Duodenal mucosa (tissue), 2 donors: Measurements from ENCODE around the gene CCK.

Experiments
- H3K27ac ChIP-seq: one replicate; pipeline ENCODE4 v1.7.0; 2013; ENCODE audit warnings: low read depth, low read length
- H3K27me3 ChIP-seq, 2 donors: one replicate each; pipeline ENCODE4 v1.7.0; 2013; ENCODE audit warnings: low read length in 2 of 2, control low read depth in 1 of 2; ENCODE audit not compliant: insufficient read depth in 2 of 2, control insufficient read depth in 1 of 2
- H3K36me3 ChIP-seq, 2 donors: one replicate each; pipeline ENCODE4 v1.7.0; 2013; ENCODE audit warnings: low read length in 2 of 2, control low read depth in 1 of 2; ENCODE audit not compliant: insufficient read depth in 2 of 2, control insufficient read depth in 1 of 2
- H3K4me1 ChIP-seq, 2 donors: one replicate each; pipeline ENCODE4 v1.7.0; 2013; ENCODE audit warnings: low read length in 2 of 2, control low read depth in 1 of 2; ENCODE audit not compliant: insufficient read depth in 2 of 2, control insufficient read depth in 1 of 2
- H3K4me3 ChIP-seq, 2 donors: one replicate each; pipeline ENCODE4 v1.7.0; 2013; ENCODE audit warnings: low read length in 2 of 2, low read depth in 1 of 2
- H3K9ac ChIP-seq, 2 donors: one replicate each; pipeline ENCODE4 v1.7.0; 2013; ENCODE audit warnings: low read length in 2 of 2, low read depth in 1 of 2
- H3K9me3 ChIP-seq, 2 donors: one replicate each; pipeline ENCODE4 v1.7.0; 2013; ENCODE audit warnings: low read length in 2 of 2, control low read depth in 1 of 2; ENCODE audit not compliant: control insufficient read depth in 1 of 2

Gene CCK, protein sequence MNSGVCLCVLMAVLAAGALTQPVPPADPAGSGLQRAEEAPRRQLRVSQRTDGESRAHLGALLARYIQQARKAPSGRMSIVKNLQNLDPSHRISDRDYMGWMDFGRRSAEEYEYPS

DNA sequence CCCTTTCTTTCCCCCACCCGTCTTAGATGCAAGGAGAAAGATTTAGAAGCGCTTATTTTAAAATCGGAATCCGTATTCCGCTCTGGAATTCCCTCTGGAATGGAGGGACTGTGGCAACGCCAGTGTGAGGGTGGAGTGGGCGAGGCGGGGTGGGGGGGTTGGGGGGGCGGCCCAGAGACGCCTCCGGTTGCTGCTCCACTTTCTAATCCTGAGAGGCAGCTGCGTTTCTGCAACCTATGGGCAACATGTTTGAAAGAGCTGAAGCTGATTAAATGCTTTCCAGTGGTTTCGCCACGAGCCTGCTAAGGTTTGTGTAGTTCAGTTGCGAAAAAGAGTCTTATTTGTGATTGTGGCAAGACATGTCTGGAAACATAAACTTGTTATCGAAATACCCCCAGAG lies at the start of gene CCK:
TSS of gene CCK (minus strand) at position 101 of the 400 bp plus-strand sequence. CDS start 2,555 bp downstream, outside the sequence.
- H3K9ac ChIP-seq = no peak within 1 kb of the TSS
- H3K4me3 ChIP-seq = no peak within 1 kb of the TSS
- H3K27ac ChIP-seq = no peak within 1 kb of the TSS
- no peaks in the 10 kb centered on the region for H3K9me3 ChIP-seq
- H3K36me3 ChIP-seq = no peaks in the 10 kb centered on the region
- H3K4me1 ChIP-seq = no peaks in the 10 kb centered on the region
- peaks cover 45 to 50% of the 10 kb centered on the region in 2 donors for H3K27me3 ChIP-seq

DNA sequence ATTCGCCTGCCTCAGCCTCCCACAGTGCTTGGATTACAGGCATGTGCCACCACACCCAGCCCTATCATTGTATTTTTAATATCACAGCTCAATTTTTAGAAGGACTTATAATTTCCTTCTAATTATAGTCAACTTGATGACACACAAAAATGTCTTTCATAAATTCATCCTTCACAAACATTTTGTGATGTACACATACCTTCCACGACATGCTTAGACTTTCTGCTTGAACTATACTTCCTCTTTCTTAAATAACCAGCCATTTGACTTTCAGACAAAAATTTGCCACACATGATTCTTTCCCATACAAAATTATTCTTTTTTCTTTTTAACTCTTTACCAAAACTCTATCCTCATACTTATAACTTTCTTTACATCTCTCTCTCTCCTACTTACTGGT lies 48.4 kb upstream of the CCK start:
- Histone ChIP-seq H3K9me3 (peaks cover 11 to 16% of the 10 kb centered on the region in 2 donors), H3K36me3 (no peaks in the 10 kb centered on the region), H3K4me1 (no peaks in the 10 kb centered on the region), H3K4me3 (no peak overlapping the region), H3K9ac (no peak overlapping the region), H3K27ac (no peak overlapping the region), H3K27me3 (no peaks in the 10 kb centered on the region)

DNA sequence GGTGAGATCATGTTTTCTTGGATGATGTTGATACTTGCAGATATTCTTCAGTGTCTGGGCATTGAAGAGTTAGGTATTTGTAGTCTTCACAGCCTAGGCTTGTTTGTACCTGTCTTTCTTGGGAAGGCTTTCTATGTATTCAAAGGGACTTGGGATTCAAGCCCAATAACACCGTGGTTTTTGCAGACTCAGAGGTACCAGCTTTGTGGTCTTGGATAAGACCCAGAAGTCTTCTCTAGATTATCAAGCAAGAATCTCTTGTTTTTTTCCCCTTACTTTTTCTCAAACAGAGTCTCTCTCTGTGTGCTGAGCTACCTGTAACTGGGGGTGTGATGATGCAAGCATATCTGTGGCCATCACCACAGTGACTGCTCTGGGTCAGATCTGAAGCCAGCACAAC lies 42.7 kb upstream of the CCK start:
- Histone ChIP-seq H3K4me3 (no peak overlapping the region), H3K36me3 (no peaks in the 10 kb centered on the region), H3K27ac (no peak overlapping the region), H3K9me3 (peaks cover 0 to 3% of the 10 kb centered on the region in 2 donors), H3K4me1 (no peaks in the 10 kb centered on the region), H3K27me3 (no peaks in the 10 kb centered on the region), H3K9ac (no peak overlapping the region)

DNA sequence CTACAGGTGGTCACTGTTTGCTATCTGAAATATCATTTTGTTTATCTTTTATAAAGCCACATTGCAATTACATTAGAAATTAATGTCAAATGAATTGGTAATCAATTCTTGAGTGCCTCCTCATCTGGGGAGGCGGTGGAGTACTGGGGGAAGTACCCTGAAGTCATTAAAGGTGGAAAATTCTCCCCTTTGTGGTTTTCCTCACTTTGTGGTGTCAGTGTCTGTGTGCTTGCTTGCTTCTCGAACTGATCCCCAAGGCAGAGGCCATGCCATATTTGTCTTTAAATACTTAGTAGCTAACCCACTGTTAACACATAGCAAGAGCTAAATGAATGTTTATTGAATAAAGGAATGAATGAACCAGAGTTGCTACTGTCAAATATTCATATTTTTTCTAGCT lies 40.5 kb upstream of the CCK start:
- no peaks in the 10 kb centered on the region for H3K27me3 ChIP-seq
- H3K9me3 ChIP-seq = no peaks in the 10 kb centered on the region
- no peak overlapping the region for H3K27ac ChIP-seq
- no peak overlapping the region for H3K9ac ChIP-seq
- no peaks in the 10 kb centered on the region for H3K36me3 ChIP-seq
- no peak overlapping the region for H3K4me3 ChIP-seq
- H3K4me1 ChIP-seq = no peaks in the 10 kb centered on the region

DNA sequence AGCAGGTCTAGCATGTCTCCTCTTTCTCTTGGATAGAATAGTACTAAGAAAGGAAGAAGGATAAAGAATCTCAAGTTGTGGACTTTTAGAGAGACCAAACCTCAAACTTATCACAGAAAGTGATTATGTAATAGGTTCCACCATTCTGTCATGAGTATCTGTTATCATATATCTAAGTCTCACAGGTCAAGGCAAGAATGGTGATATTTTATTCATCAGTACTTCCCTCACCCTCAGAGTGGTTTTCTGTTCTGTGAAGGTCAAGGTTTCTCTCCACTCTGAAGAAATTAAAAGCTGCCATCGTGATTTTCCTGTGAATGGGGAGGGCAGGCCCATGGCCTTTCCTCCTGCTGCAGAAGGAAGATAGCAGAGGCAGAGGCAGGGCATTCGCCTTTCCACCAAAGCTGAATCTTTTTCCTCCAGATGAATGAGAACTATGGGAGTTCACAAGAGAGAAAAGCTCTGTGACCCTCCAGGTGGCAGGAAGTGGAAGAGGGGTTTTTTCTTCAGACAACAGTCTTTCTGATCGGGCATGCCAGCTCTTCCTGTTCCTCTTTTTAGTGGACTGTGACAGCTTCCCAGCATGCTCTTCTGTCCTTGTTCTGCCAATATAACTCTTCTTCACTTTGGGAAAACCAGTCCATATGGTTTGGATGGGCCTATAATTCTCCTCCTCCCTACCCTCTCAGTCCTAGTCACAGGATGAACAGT lies 37.1 kb upstream of the CCK start:
- Histone ChIP-seq H3K27ac (no peak overlapping the region), H3K27me3 (no peaks in the 10 kb centered on the region), H3K4me1 (no peaks in the 10 kb centered on the region), H3K36me3 (no peaks in the 10 kb centered on the region), H3K9ac (no peak overlapping the region), H3K4me3 (no peak overlapping the region), H3K9me3 (no peaks in the 10 kb centered on the region)

DNA sequence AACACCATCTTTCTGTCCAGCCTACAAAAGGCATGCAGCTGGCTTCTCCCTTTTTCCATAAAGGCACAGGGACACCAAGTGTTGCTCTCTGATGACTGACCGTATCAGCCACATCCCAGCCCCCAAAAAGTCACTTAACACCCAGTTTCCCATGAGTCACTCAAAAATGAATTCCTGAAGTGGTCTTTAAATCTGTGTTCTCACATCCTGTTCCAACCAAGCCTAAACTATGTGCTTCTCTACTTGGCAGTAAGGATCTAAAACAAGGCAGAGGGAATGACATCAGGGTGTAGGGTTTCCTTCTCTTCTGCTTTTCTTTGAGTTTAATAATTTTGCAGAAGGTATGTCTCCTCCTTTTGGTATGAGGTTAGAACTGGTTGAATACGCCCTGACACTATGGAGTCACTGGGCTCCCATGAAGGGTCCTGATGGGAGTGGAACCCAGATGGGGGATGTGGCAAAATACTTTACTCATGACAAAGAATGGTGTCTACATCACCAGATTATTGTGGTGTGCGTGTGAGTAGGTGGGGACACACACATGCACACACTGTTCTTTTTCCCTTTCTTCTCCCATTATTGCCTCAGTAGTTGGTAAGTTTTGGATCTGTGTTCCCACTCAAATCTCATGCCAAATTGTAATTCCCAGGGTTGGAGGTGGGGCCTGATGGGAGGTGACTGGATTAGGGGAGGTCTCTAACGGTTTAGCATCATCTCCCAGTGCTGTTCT lies 35.6 kb upstream of the CCK start:
- Histone ChIP-seq H3K4me1 (no peaks in the 10 kb centered on the region), H3K36me3 (no peaks in the 10 kb centered on the region), H3K9ac (no peak overlapping the region), H3K27me3 (no peaks in the 10 kb centered on the region), H3K27ac (no peak overlapping the region), H3K4me3 (no peak overlapping the region), H3K9me3 (no peaks in the 10 kb centered on the region)

DNA sequence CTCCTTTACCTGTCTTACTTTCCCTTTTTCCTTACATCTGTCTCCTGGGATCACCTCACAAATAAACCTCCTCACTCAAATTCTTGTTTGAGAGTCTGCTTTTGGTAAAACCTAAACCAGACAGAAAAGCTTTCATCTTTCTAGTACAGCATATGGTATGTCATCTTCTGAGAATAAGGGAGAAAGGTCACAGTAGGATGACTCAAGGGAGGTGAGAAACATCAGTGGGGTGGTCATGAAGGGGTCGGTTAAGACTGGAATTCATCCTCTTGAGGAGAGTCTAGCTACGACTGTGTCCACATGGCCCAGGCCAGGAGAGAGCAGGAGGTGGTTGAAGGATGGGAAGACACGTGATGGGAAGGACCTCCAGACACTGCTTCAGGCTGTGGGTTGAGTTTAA lies 34.8 kb upstream of the CCK start:
- Histone ChIP-seq H3K9ac (no peak overlapping the region), H3K27me3 (no peaks in the 10 kb centered on the region), H3K4me3 (no peak overlapping the region)

DNA sequence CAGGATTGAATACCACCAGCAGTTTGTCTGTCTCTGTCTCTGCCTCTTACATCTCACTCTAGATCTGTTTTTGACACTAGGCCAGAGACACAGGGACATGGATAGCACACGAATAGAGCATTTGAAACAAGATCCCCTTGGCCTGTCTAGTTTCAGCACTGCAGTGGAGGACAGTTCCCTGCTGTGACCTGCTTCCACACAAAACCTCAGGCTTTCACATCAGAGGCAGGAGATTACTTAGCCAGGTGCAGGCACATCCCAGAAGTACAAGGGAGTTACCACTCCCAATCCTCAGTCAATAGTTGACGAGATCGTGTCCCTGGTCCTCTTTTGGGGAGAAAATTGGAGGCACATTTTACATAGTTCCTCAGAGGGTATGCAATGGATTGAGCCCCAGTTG lies 34.0 kb upstream of the CCK start:
- Histone ChIP-seq H3K9ac (no peak overlapping the region), H3K9me3 (no peaks in the 10 kb centered on the region)

More for the DNA sequence above, 34.8 kb upstream of the CCK start:
- no peaks in the 10 kb centered on the region for H3K4me1 ChIP-seq
- H3K27ac ChIP-seq = no peak overlapping the region
- H3K9me3 ChIP-seq = no peaks in the 10 kb centered on the region
- H3K36me3 ChIP-seq = no peaks in the 10 kb centered on the region

DNA sequence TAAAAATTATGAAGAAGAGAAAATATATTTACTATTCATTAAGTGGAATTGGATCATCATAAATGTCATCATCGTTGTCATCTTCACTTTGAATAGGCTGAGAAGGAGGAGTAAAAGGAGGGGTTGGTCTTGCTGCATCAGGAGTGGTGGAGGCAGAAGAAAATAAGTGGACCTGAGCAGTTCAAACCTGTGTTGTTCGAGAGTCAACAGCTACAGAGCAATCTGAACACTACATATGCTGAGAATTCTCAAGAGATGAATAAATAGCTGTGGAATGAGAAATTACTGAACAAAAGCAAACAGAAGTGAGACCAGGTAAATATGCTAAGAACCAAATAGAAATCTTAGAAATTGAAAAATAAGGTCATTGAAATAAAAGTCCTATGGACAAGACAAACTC lies 32.3 kb upstream of the CCK start:
- Histone ChIP-seq H3K9ac (no peak overlapping the region), H3K27me3 (no peaks in the 10 kb centered on the region), H3K4me1 (no peaks in the 10 kb centered on the region), H3K9me3 (no peaks in the 10 kb centered on the region), H3K36me3 (no peaks in the 10 kb centered on the region), H3K4me3 (no peak overlapping the region), H3K27ac (no peak overlapping the region)

More for the DNA sequence above, 34.0 kb upstream of the CCK start:
- Histone ChIP-seq H3K27me3 (no peaks in the 10 kb centered on the region), H3K4me3 (no peak overlapping the region), H3K27ac (no peak overlapping the region), H3K4me1 (no peaks in the 10 kb centered on the region), H3K36me3 (no peaks in the 10 kb centered on the region)

DNA sequence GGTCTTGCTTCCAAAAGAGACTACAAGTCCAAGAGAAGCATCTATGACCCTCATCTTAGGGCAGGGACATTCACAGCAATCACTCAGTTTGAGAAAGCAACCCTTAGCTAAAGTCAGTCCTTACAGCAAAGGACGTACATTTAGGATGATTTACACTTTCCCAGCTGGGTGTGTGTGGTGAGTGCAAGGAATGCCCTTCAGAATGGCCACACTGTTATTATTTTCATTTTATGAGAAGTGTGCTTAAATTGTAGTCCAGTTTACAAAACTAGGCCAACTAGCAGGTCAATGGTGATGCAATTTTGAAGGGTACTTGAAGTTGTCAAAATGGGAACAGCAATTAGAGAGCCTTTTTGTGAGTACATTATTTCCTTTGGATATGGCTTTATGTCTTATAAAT lies 26.0 kb upstream of the CCK start:
- no peaks in the 10 kb centered on the region for H3K36me3 ChIP-seq
- peaks cover 0 to 4% of the 10 kb centered on the region in 2 donors for H3K4me1 ChIP-seq
- H3K4me3 ChIP-seq = no peak overlapping the region
- no peaks in the 10 kb centered on the region for H3K27me3 ChIP-seq
- no peaks in the 10 kb centered on the region for H3K9me3 ChIP-seq
- H3K27ac ChIP-seq = no peak overlapping the region
- H3K9ac ChIP-seq = no peak overlapping the region
